GM12891 (cell line): ENCODE measurements around the gene JADE1.

Experiments used
- POLR2A ChIP-seq: IDR thresholded peaks from 2 replicates; pipeline ENCODE4 v1.6.1; 2011; ENCODE audit warnings: low read depth, low read length, control low read depth
- POLR2AphosphoS5 ChIP-seq: IDR thresholded peaks from 2 replicates; pipeline ENCODE4 v1.6.1; 2011; ENCODE audit warnings: low read depth, low read length, control low read depth

- TF ChIP-seq POLR2A (no peak), POLR2AphosphoS5 (no peak)
Observed at GRCh38 chr4:128879283-128879682, 69.8 kb downstream of the JADE1 start.
